Embryonic facial prominence (tissue), 1 donor: ENCODE measurements around the gene OXT.

Experiments
- DNase-seq: peaks from one replicate; pipeline ENCODE4 v3.0.0-alpha.2; 2016; ENCODE audit errors: extremely low spot score

Gene OXT

GRCh38 chr20:3084283-3084985 lies 13.0 kb downstream of the OXT start, which contains the start of gene AVP:
TSS of gene AVP (minus strand) at chr20:3084724. CDS start at chr20:3084674, 50 bp downstream.
- no peak for DNase-seq

- no peak for DNase-seq
Observed at GRCh38 chr20:3084986-3085360, 13.6 kb downstream of the OXT start.

GRCh38 chr20:3085571-3086072 lies 14.2 kb downstream of the OXT start:
- no peak for DNase-seq

GRCh38 chr20:3088031-3088430 lies 16.6 kb downstream of the OXT start:
- DNase-seq, result no peak

GRCh38 chr20:3090565-3090964 lies 19.1 kb downstream of the OXT start:
- no peak for DNase-seq

- DNase-seq, result no peak
Observed at GRCh38 chr20:3092611-3093379, 21.4 kb downstream of the OXT start.

GRCh38 chr20:3093861-3094361 lies 22.5 kb downstream of the OXT start:
- no peak for DNase-seq

- no peak for DNase-seq
Observed at GRCh38 chr20:3094848-3095629, 23.6 kb downstream of the OXT start.

- DNase-seq, result no peak
Observed at GRCh38 chr20:3100480-3100879, 29.1 kb downstream of the OXT start.

GRCh38 chr20:3101251-3101650 lies 29.8 kb downstream of the OXT start:
- DNase-seq, result no peak

- DNase-seq, result no peak
Observed at GRCh38 chr20:3101737-3102574, 30.5 kb downstream of the OXT start.

- DNase-seq, result no peak
Observed at GRCh38 chr20:3102575-3103368, 31.4 kb downstream of the OXT start.

- DNase-seq, result no peak
Observed at GRCh38 chr20:3103369-3104032, 32.1 kb downstream of the OXT start.

- DNase-seq, result no peak
Observed at GRCh38 chr20:3105256-3106137, 34.1 kb downstream of the OXT start.

GRCh38 chr20:3106185-3106584 lies 34.8 kb downstream of the OXT start:
- DNase-seq, result no peak

- DNase-seq, result no peak
Observed at GRCh38 chr20:3106658-3107463, 35.4 kb downstream of the OXT start.

- DNase-seq, result no peak
Observed at GRCh38 chr20:3107464-3108025, 36.1 kb downstream of the OXT start.
